Subcutaneous abdominal adipose tissue (tissue), 5 donors: ENCODE data around the gene GCNT1.
"Not testable (repeated sequence)": the region's sequence is repeated elsewhere in the genome, so short reads cannot be mapped to it uniquely, and the experiment has no call there.

ENCODE experiments used
- H3K27ac ChIP-seq: one replicate; pipeline ENCODE4 v1.7.0; 2013; ENCODE audit warnings: low read depth, mild to moderate bottlenecking, inconsistent platforms, low read length, moderate library complexity
- H3K27me3 ChIP-seq, 5 donors: one replicate each; pipeline ENCODE4 v1.7.0; 2013; ENCODE audit warnings: low read length in 5 of 5, inconsistent platforms in 1 of 5; ENCODE audit not compliant: control insufficient read depth in 5 of 5, insufficient read depth in 4 of 5
- H3K36me3 ChIP-seq, 5 donors: one replicate each; pipeline ENCODE4 v1.7.0; 2013; ENCODE audit warnings: low read length in 5 of 5; ENCODE audit not compliant: control insufficient read depth in 5 of 5, insufficient read depth in 5 of 5
- H3K4me1 ChIP-seq, 5 donors: one replicate each; pipeline ENCODE4 v1.7.0; 2013; ENCODE audit warnings: low read length in 5 of 5, mild to moderate bottlenecking in 3 of 5, moderate library complexity in 1 of 5; ENCODE audit not compliant: control insufficient read depth in 5 of 5, insufficient read depth in 5 of 5
- H3K4me3 ChIP-seq, 5 donors: one replicate each; pipeline ENCODE4 v1.7.0; 2013; ENCODE audit warnings: low read length in 5 of 5, low read depth in 1 of 5
- H3K9ac ChIP-seq, 5 donors: one replicate each; pipeline ENCODE4 v1.7.0; 2013; ENCODE audit warnings: low read length in 5 of 5, mild to moderate bottlenecking in 4 of 5, moderate library complexity in 3 of 5
- H3K9me3 ChIP-seq, 5 donors: one replicate each; pipeline ENCODE4 v1.7.0; 2013; ENCODE audit warnings: low read length in 5 of 5; ENCODE audit not compliant: control insufficient read depth in 5 of 5
- donor health status: healthy.
- donor health status: healthy.
- donor health status: healthy.
- donor health status: healthy.
- donor health status: healthy.

GCNT1 gene

GRCh38 chr9:76516350-76516749 is 57.4 kb downstream of the GCNT1 start:
- H3K9me3 ChIP-seq = peaks cover 0 to 7% (median 0%) of the 10 kb centered on the region in 5 donors
- H3K36me3 ChIP-seq = no peaks in the 10 kb centered on the region
- no peak overlapping the region for H3K9ac ChIP-seq
- H3K4me1 ChIP-seq = no peaks in the 10 kb centered on the region
- H3K27ac ChIP-seq = no peak overlapping the region
- no peaks in the 10 kb centered on the region for H3K27me3 ChIP-seq
- no peak overlapping the region for H3K4me3 ChIP-seq

- Histone ChIP-seq H3K36me3 (no peaks in the 10 kb centered on the region), H3K4me1 (no peaks in the 10 kb centered on the region), H3K9me3 (peaks cover 0 to 7% (median 0%) of the 10 kb centered on the region in 5 donors), H3K9ac (no peak overlapping the region), H3K27me3 (no peaks in the 10 kb centered on the region), H3K27ac (no peak overlapping the region), H3K4me3 (no peak overlapping the region)
Observed at GRCh38 chr9:76516871-76517270, 57.9 kb downstream of the GCNT1 start.

- no peaks in the 10 kb centered on the region for H3K4me1 ChIP-seq
- no peaks in the 10 kb centered on the region for H3K36me3 ChIP-seq
- peaks cover 0 to 4% (median 0%) of the 10 kb centered on the region in 5 donors for H3K9me3 ChIP-seq
- no peak overlapping the region for H3K4me3 ChIP-seq
- no peak overlapping the region for H3K27ac ChIP-seq
- no peak overlapping the region for H3K9ac ChIP-seq
- H3K27me3 ChIP-seq = no peaks in the 10 kb centered on the region
Observed at GRCh38 chr9:76519075-76519835, 60.3 kb downstream of the GCNT1 start.

GRCh38 chr9:76521244-76521681 is 62.3 kb downstream of the GCNT1 start:
- no peak overlapping the region for H3K27ac ChIP-seq
- H3K27me3 ChIP-seq = no peaks in the 10 kb centered on the region
- H3K36me3 ChIP-seq = no peaks in the 10 kb centered on the region

GRCh38 chr9:76521906-76522305 is 62.9 kb downstream of the GCNT1 start:
- no peaks in the 10 kb centered on the region for H3K9me3 ChIP-seq
- no peaks in the 10 kb centered on the region for H3K36me3 ChIP-seq
- H3K27ac ChIP-seq = no peak overlapping the region
- no peaks in the 10 kb centered on the region for H3K27me3 ChIP-seq
- H3K4me3 ChIP-seq = no peak overlapping the region
- H3K4me1 ChIP-seq = no peaks in the 10 kb centered on the region
- no peak overlapping the region for H3K9ac ChIP-seq

More at GRCh38 chr9:76521244-76521681, 62.3 kb downstream of the GCNT1 start:
- no peaks in the 10 kb centered on the region for H3K9me3 ChIP-seq
- no peak overlapping the region for H3K9ac ChIP-seq
- H3K4me3 ChIP-seq = no peak overlapping the region
- H3K4me1 ChIP-seq = no peaks in the 10 kb centered on the region

GRCh38 chr9:76523617-76524200 is 64.7 kb downstream of the GCNT1 start:
- H3K4me3 ChIP-seq, H3K27me3 ChIP-seq, H3K9ac ChIP-seq, H3K9me3 ChIP-seq, H3K27ac ChIP-seq, H3K4me1 ChIP-seq, H3K36me3 ChIP-seq: not testable (repeated sequence)

GRCh38 chr9:76525196-76525595 is 66.2 kb downstream of the GCNT1 start:
- no peak overlapping the region for H3K27ac ChIP-seq
- H3K27me3 ChIP-seq = no peaks in the 10 kb centered on the region
- no peak overlapping the region for H3K9ac ChIP-seq
- H3K4me1 ChIP-seq = peaks cover 0 to under 1% (median 0%) of the 10 kb centered on the region in 5 donors
- H3K9me3 ChIP-seq = peaks cover 0 to 2% (median 0%) of the 10 kb centered on the region in 5 donors
- no peak overlapping the region for H3K4me3 ChIP-seq
- H3K36me3 ChIP-seq = no peaks in the 10 kb centered on the region

- Histone ChIP-seq H3K4me3 (no peak overlapping the region), H3K9me3 (peaks cover 0 to 2% (median 0%) of the 10 kb centered on the region in 5 donors), H3K36me3 (no peaks in the 10 kb centered on the region), H3K27ac (no peak overlapping the region), H3K9ac (no peak overlapping the region), H3K4me1 (peaks cover 0 to 3% (median 0%) of the 10 kb centered on the region in 5 donors), H3K27me3 (no peaks in the 10 kb centered on the region)
Observed at GRCh38 chr9:76526026-76526425, 67.0 kb downstream of the GCNT1 start.

GRCh38 chr9:76528056-76528455 is 69.1 kb downstream of the GCNT1 start:
- Histone ChIP-seq H3K9ac (no peak overlapping the region), H3K4me1 (peaks cover 0 to 3% (median 0%) of the 10 kb centered on the region in 5 donors), H3K27ac (no peak overlapping the region)

GRCh38 chr9:76528642-76529190 is 69.7 kb downstream of the GCNT1 start:
- H3K4me3 ChIP-seq = no peak overlapping the region
- no peaks in the 10 kb centered on the region for H3K27me3 ChIP-seq
- peaks cover 0 to 2% (median 0%) of the 10 kb centered on the region in 5 donors for H3K9me3 ChIP-seq
- peaks cover 0 to 5% (median 0%) of the 10 kb centered on the region in 5 donors for H3K4me1 ChIP-seq
- H3K36me3 ChIP-seq = no peaks in the 10 kb centered on the region
- no peak overlapping the region for H3K9ac ChIP-seq
- no peak overlapping the region for H3K27ac ChIP-seq

More at GRCh38 chr9:76528056-76528455, 69.1 kb downstream of the GCNT1 start:
- Histone ChIP-seq H3K36me3 (no peaks in the 10 kb centered on the region), H3K4me3 (no peak overlapping the region), H3K9me3 (peaks cover 0 to 2% (median 0%) of the 10 kb centered on the region in 5 donors), H3K27me3 (no peaks in the 10 kb centered on the region)
